K562 (cell line): ENCODE data around the gene TMEM129. TPM values are rescaled to one million over a fixed set of nuclear protein-coding genes. Genes with fewer than 3 reads are reported as not detected.

Source experiments
- ARID1B ChIP-seq: fragments of 450-650 bp; IDR thresholded peaks from 2 replicates; pipeline ENCODE4 v1.6.1; 2016; ENCODE audit warnings: antibody characterized with exemption, mild to moderate bottlenecking, inconsistent platforms
- ARID2 ChIP-seq: fragments of 450-650 bp; IDR thresholded peaks from 2 replicates; pipeline ENCODE4 v1.6.1; 2017; ENCODE audit warnings: antibody characterized with exemption, mild to moderate bottlenecking
- BHLHE40 ChIP-seq: IDR thresholded peaks from 2 replicates; pipeline ENCODE4 v1.6.1; 2011; ENCODE audit warnings: low read length, improper control_type of control experiment
- CHD1 ChIP-seq: fragments of 200-600 bp; sonication (generic); IDR thresholded peaks from one replicate; pipeline ENCODE4 v1.6.1; 2012; ENCODE audit warnings: mild to moderate bottlenecking, moderate library complexity, low read length, inconsistent platforms
- FOSL1 ChIP-seq: fragments of 200-800 bp; sonication (Bioruptor generic); conservative IDR thresholded peaks from 2 replicates; pipeline ENCODE4 v1.6.1; 2016; ENCODE audit warnings: missing genetic modification characterization, missing compliant biosample characterization
- MAFG ChIP-seq: fragments of 450-650 bp; conservative IDR thresholded peaks from 2 replicates; pipeline ENCODE4 v1.6.1; 2016; ENCODE audit warnings: missing genetic modification characterization, missing compliant biosample characterization
- NFIX ChIP-seq: fragments of 250-450 bp; sonication (Bioruptor Pico); IDR thresholded peaks from 2 replicates; pipeline ENCODE4 v1.4.0; 2020; ENCODE audit warnings: low read depth, mild to moderate bottlenecking, moderate library complexity
- PRMT5 ChIP-seq: sonication (generic); formaldehyde crosslinking; IDR thresholded peaks from 2 replicates; pipeline ENCODE4 v1.5.0; 2020; ENCODE audit warnings: missing genetic modification reagents
- RBM22 ChIP-seq: fragments of 200-400 bp; formaldehyde crosslinking; IDR thresholded peaks from 2 replicates; pipeline ENCODE4 v1.6.1; 2018; ENCODE audit warnings: low read length, low read depth; ENCODE audit not compliant: poor library complexity, severe bottlenecking
- RNF2 ChIP-seq: sonication (generic); IDR thresholded peaks from 2 replicates; pipeline ENCODE4 v1.6.1; 2016
- SPI1 ChIP-seq: IDR thresholded peaks from 2 replicates; pipeline ENCODE4 v1.6.1; 2011; ENCODE audit warnings: low read depth, low read length, control low read depth, borderline replicate concordance
- TGIF2 ChIP-seq: sonication (generic); formaldehyde crosslinking; IDR thresholded peaks from 2 replicates; pipeline ENCODE4 v1.8.1; 2022; ENCODE audit warnings: mild to moderate bottlenecking, missing genetic modification reagents, moderate library complexity
- ZBTB7A ChIP-seq: IDR thresholded peaks from 2 replicates; pipeline ENCODE4 v1.6.1; 2011; ENCODE audit warnings: low read depth, mild to moderate bottlenecking, low read length, moderate library complexity, borderline replicate concordance; ENCODE audit not compliant: control insufficient read depth
- ZNF764 ChIP-seq: fragments of 250-450 bp; sonication (Bioruptor Pico); IDR thresholded peaks from 2 replicates; pipeline ENCODE4 v1.4.0; 2020; ENCODE audit warnings: low read depth, mild to moderate bottlenecking, moderate library complexity
- polyA plus RNA-seq, 8 experiments: library from polyadenylated mRNA; depleted of rRNA in 4 of 8; stranded (reverse) in 5 of 8; unstranded in 3 of 8; fragments of >200 nt; fragmentation: Nextera tagmentation in 2 of 8; fragmentation: Illumina TruSeq in 1 of 8; extraction: Ambion mirVana in 2 of 8; extraction: Trizol in 1 of 8; gene quantifications; 2 replicates each; pipeline versions ENCODE4 v1.2.1 to v1.2.3, GENCODE V29; 2011 to 2014; ENCODE audit warnings: inconsistent platforms in 1 of 8, missing spikeins in 1 of 8
- total RNA-seq, 7 experiments: library from RNA; depleted of rRNA in 6 of 7; stranded (reverse); fragments of >200 nt in 6 of 7; fragmentation: Illumina TruSeq in 2 of 7; extraction: Trizol in 2 of 7; gene quantifications; 2 replicates each; pipeline versions ENCODE4 v1.2.1 to v1.2.3, GENCODE V29; 2011 to 2021; ENCODE audit warnings: low replicate concordance in 1 of 7
- TF ChIP-seq, protein P1 (sequence below): fragments of 450-650 bp; IDR thresholded peaks from 2 replicates; pipeline ENCODE4 v1.6.1; 2016
- TF ChIP-seq, protein P2 (sequence below): fragments of 250-450 bp; sonication (Bioruptor Pico); IDR thresholded peaks from 2 replicates; pipeline ENCODE4 v1.5.1; 2021; ENCODE audit warnings: mild to moderate bottlenecking
- TF ChIP-seq, protein P3 (sequence below): fragments of 450-650 bp; formaldehyde crosslinking; IDR thresholded peaks from 2 replicates; pipeline ENCODE4 v1.4.0; 2020; ENCODE audit warnings: mild to moderate bottlenecking, moderate library complexity
- TF ChIP-seq, protein P4 (sequence below): sonication (generic); formaldehyde crosslinking; IDR thresholded peaks from 2 replicates; pipeline ENCODE4 v1.8.1; 2022; ENCODE audit warnings: missing genetic modification reagents
- TF ChIP-seq, protein P5 (sequence below): fragments of 450-650 bp; IDR thresholded peaks from 2 replicates; pipeline ENCODE4 v1.6.1; 2016; ENCODE audit warnings: missing biosample characterization, missing genetic modification characterization
- TF ChIP-seq, protein P6 (sequence below): fragments of 250-450 bp; sonication (Bioruptor Pico); IDR thresholded peaks from 2 replicates; pipeline ENCODE4 v1.8.0; 2022; ENCODE audit warnings: inconsistent platforms, mild to moderate bottlenecking, moderate library complexity, borderline replicate concordance

Gene TMEM129
- total and polyA plus RNA-seq, 9 of the 15 experiments (the other 6 are each of a cell fraction or from before 2014, with no cell fraction given) = 0.34 to 47.2 (median 18.8) TPM

DNA sequence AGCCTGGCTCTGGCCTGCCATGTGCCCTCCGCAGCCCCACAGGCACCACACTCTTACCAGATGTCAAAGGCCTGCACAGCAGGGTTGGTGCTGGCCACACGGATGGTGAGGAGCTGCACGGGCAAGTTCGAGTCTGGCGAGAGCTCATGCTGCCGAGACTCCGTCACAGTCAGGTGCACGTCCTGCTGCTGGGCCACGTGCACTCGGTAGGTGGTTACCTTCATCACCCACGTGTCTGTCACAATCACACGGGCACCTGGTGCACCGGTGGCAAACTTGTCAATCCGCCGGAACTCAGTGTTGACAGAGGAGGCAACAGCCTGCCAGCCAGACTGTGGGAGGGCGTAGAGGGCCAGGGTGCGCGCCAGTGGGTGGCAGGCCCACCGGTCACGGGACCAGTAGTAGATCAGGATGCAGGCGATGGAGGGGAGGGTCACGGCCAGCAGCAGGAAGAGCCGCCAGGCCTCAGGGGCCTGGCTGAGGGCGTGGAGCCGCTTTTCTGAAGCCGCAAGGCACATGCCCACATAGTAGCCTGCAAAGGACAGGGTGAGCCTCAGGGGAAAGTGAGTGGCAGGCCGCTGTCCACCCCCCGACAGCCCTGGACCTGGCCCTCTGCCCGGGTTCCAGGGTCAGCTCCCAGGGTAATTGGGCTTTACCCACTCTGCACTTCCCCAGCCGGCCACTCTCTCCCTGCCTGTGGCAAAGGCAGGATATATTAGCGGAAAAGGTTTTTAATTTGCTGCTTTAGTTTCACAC lies 2.9 kb downstream of the TMEM129 start (continued):
- TF ChIP-seq, protein P1, sequence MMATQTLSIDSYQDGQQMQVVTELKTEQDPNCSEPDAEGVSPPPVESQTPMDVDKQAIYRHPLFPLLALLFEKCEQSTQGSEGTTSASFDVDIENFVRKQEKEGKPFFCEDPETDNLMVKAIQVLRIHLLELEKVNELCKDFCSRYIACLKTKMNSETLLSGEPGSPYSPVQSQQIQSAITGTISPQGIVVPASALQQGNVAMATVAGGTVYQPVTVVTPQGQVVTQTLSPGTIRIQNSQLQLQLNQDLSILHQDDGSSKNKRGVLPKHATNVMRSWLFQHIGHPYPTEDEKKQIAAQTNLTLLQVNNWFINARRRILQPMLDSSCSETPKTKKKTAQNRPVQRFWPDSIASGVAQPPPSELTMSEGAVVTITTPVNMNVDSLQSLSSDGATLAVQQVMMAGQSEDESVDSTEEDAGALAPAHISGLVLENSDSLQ = no peak
- TF ChIP-seq ZNF764 (CRISPR knock-in tag) = no peak
- TF ChIP-seq RBM22 = peak; percentile 46
- no peak for TF ChIP-seq ARID2
- no peak for TF ChIP-seq ZBTB7A
- TF ChIP-seq TGIF2 (CRISPR knock-in tag) = no peak
- no peak for TF ChIP-seq NFIX (CRISPR knock-in tag)
- TF ChIP-seq BHLHE40 = no peak
- TF ChIP-seq RNF2 = no peak
- TF ChIP-seq, protein P2, sequence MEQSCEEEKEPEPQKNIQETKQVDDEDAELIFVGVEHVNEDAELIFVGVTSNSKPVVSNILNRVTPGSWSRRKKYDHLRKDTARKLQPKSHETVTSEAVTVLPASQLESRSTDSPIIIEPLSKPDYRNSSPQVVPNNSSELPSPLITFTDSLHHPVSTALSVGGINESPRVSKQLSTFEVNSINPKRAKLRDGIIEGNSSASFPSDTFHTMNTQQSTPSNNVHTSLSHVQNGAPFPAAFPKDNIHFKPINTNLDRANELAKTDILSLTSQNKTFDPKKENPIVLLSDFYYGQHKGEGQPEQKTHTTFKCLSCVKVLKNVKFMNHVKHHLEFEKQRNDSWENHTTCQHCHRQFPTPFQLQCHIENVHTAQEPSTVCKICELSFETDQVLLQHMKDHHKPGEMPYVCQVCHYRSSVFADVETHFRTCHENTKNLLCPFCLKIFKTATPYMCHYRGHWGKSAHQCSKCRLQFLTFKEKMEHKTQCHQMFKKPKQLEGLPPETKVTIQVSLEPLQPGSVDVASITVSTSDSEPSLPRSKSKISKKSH (CRISPR knock-in tag) = no peak
- TF ChIP-seq, protein P3, sequence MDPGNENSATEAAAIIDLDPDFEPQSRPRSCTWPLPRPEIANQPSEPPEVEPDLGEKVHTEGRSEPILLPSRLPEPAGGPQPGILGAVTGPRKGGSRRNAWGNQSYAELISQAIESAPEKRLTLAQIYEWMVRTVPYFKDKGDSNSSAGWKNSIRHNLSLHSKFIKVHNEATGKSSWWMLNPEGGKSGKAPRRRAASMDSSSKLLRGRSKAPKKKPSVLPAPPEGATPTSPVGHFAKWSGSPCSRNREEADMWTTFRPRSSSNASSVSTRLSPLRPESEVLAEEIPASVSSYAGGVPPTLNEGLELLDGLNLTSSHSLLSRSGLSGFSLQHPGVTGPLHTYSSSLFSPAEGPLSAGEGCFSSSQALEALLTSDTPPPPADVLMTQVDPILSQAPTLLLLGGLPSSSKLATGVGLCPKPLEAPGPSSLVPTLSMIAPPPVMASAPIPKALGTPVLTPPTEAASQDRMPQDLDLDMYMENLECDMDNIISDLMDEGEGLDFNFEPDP (CRISPR knock-in tag) = no peak
- no peak for TF ChIP-seq CHD1
- TF ChIP-seq MAFG = no peak
- TF ChIP-seq, protein P4, sequence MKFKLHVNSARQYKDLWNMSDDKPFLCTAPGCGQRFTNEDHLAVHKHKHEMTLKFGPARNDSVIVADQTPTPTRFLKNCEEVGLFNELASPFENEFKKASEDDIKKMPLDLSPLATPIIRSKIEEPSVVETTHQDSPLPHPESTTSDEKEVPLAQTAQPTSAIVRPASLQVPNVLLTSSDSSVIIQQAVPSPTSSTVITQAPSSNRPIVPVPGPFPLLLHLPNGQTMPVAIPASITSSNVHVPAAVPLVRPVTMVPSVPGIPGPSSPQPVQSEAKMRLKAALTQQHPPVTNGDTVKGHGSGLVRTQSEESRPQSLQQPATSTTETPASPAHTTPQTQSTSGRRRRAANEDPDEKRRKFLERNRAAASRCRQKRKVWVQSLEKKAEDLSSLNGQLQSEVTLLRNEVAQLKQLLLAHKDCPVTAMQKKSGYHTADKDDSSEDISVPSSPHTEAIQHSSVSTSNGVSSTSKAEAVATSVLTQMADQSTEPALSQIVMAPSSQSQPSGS = no peak
- TF ChIP-seq PRMT5 = no peak
- TF ChIP-seq, protein P5, sequence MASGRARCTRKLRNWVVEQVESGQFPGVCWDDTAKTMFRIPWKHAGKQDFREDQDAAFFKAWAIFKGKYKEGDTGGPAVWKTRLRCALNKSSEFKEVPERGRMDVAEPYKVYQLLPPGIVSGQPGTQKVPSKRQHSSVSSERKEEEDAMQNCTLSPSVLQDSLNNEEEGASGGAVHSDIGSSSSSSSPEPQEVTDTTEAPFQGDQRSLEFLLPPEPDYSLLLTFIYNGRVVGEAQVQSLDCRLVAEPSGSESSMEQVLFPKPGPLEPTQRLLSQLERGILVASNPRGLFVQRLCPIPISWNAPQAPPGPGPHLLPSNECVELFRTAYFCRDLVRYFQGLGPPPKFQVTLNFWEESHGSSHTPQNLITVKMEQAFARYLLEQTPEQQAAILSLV (tag) = no peak
- TF ChIP-seq, protein P6, sequence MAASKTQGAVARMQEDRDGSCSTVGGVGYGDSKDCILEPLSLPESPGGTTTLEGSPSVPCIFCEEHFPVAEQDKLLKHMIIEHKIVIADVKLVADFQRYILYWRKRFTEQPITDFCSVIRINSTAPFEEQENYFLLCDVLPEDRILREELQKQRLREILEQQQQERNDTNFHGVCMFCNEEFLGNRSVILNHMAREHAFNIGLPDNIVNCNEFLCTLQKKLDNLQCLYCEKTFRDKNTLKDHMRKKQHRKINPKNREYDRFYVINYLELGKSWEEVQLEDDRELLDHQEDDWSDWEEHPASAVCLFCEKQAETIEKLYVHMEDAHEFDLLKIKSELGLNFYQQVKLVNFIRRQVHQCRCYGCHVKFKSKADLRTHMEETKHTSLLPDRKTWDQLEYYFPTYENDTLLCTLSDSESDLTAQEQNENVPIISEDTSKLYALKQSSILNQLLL (CRISPR knock-in tag) = no peak
- no peak for TF ChIP-seq FOSL1 (tag)
- TF ChIP-seq ARID1B = no peak
- TF ChIP-seq SPI1 = no peak
